Bronchial epithelial cell (primary cell): ENCODE measurements around the gene INPP5F. TPM values are rescaled to one million over a fixed set of nuclear protein-coding genes. Genes with fewer than 3 reads are reported as not detected.

Experiments
- DNase-seq: peaks from one replicate; pipeline ENCODE4 v3.0.0-alpha.2; 2010; ENCODE audit warnings: low read depth
- FAIRE-seq: peaks from 2 replicates; lab custom pipeline; 2011; peaks lifted over from hg19 to GRCh38; lab: Jason Lieb, UNC
- H3K27me3 ChIP-seq: 2 replicates; pipeline ENCODE4 v1.5.1; 2011; ENCODE audit warnings: low read length; ENCODE audit not compliant: control insufficient read depth, insufficient read depth
- H3K36me3 ChIP-seq: 2 replicates; pipeline ENCODE4 v1.5.1; 2011; ENCODE audit warnings: low read length; ENCODE audit not compliant: control insufficient read depth, insufficient read depth
- H3K4me3 ChIP-seq: 2 replicates; pipeline ENCODE4 v1.5.1; 2011; ENCODE audit warnings: mild to moderate bottlenecking, low read depth, low read length, control low read depth
- CTCF ChIP-seq: IDR thresholded peaks from 2 replicates; pipeline ENCODE4 v1.5.1; 2011; ENCODE audit warnings: mild to moderate bottlenecking, moderate library complexity, low read length, control low read depth, inconsistent platforms; ENCODE audit not compliant: insufficient read depth, severe bottlenecking
- total RNA-seq: library from RNA; depleted of rRNA; stranded (reverse); fragments of >200 nt; gene quantifications from 2 replicates; pipeline ENCODE4 v1.2.1, GENCODE V29; 2014

INPP5F gene
- total RNA-seq, 1 donor from 2014 or later = 11.6 TPM

GRCh38 chr10:119853574-119853973 lies 127.7 kb downstream of the INPP5F start:
- Histone ChIP-seq H3K27me3 (no peaks in the 10 kb centered on the region), H3K36me3 (peaks cover 10% of the 10 kb centered on the region), H3K4me3 (no peak overlapping the region)
- FAIRE-seq (no peak), DNase-seq (no peak)
- TF ChIP-seq CTCF = no peak

GRCh38 chr10:119858063-119858462 lies 132.2 kb downstream of the INPP5F start:
- FAIRE-seq (no peak), DNase-seq (no peak)
- Histone ChIP-seq H3K4me3 (no peak overlapping the region), H3K27me3 (no peaks in the 10 kb centered on the region), H3K36me3 (peaks cover 6% of the 10 kb centered on the region)
- TF ChIP-seq CTCF = no peak

GRCh38 chr10:119859420-119860258 lies 133.8 kb downstream of the INPP5F start:
- DNase-seq (peak; percentile 70), FAIRE-seq (no peak)
- Histone ChIP-seq H3K27me3 (no peaks in the 10 kb centered on the region), H3K4me3 (no peak overlapping the region), H3K36me3 (no peaks in the 10 kb centered on the region)
- TF ChIP-seq CTCF = peak; percentile 27

GRCh38 chr10:119860866-119861607 lies 135.2 kb downstream of the INPP5F start:
- DNase-seq (no peak), FAIRE-seq (no peak)
- TF ChIP-seq CTCF = no peak
- Histone ChIP-seq H3K4me3 (no peak overlapping the region), H3K36me3 (no peaks in the 10 kb centered on the region), H3K27me3 (no peaks in the 10 kb centered on the region)

GRCh38 chr10:119862524-119862923 lies 136.7 kb downstream of the INPP5F start:
- Histone ChIP-seq H3K4me3 (no peak overlapping the region), H3K36me3 (no peaks in the 10 kb centered on the region), H3K27me3 (no peaks in the 10 kb centered on the region)
- FAIRE-seq = no peak
- TF ChIP-seq CTCF = no peak
- no peak for DNase-seq
